K562 (cell line): Measurements from ENCODE around the gene ACKR2. TPM values are rescaled to one million over a fixed set of nuclear protein-coding genes. Genes with fewer than 3 reads are reported as not detected.

Experiments
- ATAC-seq: fragments of 200-7000 bp; cut with Tn5 transposase; 3 replicates; pipeline ENCODE4 v1.9.1; 2020; ENCODE audit warnings: moderate library complexity
- BruUV-seq: library from RNA; stranded (reverse); fragments of 400-500 nt; replicated peaks from 2 replicates; lab custom pipeline; 2021; lab: Mats Ljungman, UMichigan
- CTCF ChIA-PET: fragments of 300-600 bp; formaldehyde crosslinking; extraction: SDS; loops from one replicate; lab custom pipeline; 2021; ENCODE audit warnings: low intra/inter-chr PET ratio; lab: Yijun Ruan, JAX
- POLR2A ChIA-PET: fragments of 300-600, 350-650 bp; sonication (Branson Sonifier 250); formaldehyde crosslinking; extraction: SDS; loops from one replicate; lab custom pipeline; 2021; ENCODE audit warnings: antibody characterized with exemption, inconsistent platforms; lab: Yijun Ruan, JAX
- DNase-seq, 4 experiments: peaks; one replicate each; pipeline versions ENCODE4 v3.0.0 to v3.0.0-alpha.2; 2011 to 2018; ENCODE audit warnings: low spot score in 3 of 4, mixed read lengths in 3 of 4; ENCODE audit errors: extremely low read depth in 1 of 4
- FAIRE-seq: peaks from 2 replicates; lab custom pipeline; 2011; peaks lifted over from hg19 to GRCh38; lab: Jason Lieb, UNC
- H2AFZ ChIP-seq: 2 replicates; pipeline ENCODE4 v1.6.0; 2011; ENCODE audit warnings: low read depth, low read length, control low read depth, inconsistent platforms
- H3K27ac ChIP-seq: fragments of 200-600 bp; 3 replicates; pipeline ENCODE4 v1.8.0; 2011; ENCODE audit warnings: low read depth, mild to moderate bottlenecking, control low read depth, inconsistent platforms, low read length, moderate library complexity, mixed read lengths; ENCODE audit errors: extremely low read depth
- H3K27me3 ChIP-seq, 2 experiments: fragments of 300-600 bp in 1 of 2; 2 replicates in 1 of 2; 3 replicates in 1 of 2; pipeline versions ENCODE4 v1.6.0 to v1.8.0; 2011; ENCODE audit warnings: inconsistent platforms in 2 of 2, low read length in 2 of 2, mild to moderate bottlenecking in 1 of 2, mixed read lengths in 1 of 2, moderate library complexity in 1 of 2; ENCODE audit not compliant: control insufficient read depth in 2 of 2, insufficient read depth in 2 of 2
- H3K36me3 ChIP-seq: fragments of 300-600 bp; 3 replicates; pipeline ENCODE4 v1.8.0; 2011; ENCODE audit warnings: mild to moderate bottlenecking, low read length, inconsistent platforms; ENCODE audit not compliant: control insufficient read depth, insufficient read depth
- H3K4me1 ChIP-seq, 2 experiments: fragments of 200-600 bp in 1 of 2; replicated peaks in 1 of 2; 2 replicates in 1 of 2; 3 replicates in 1 of 2; pipeline versions ENCODE4 v1.5.1 to v1.8.0; 2011; ENCODE audit warnings: inconsistent platforms in 2 of 2, low read length in 2 of 2, mild to moderate bottlenecking in 1 of 2, mixed read lengths in 1 of 2, moderate library complexity in 1 of 2; ENCODE audit not compliant: control insufficient read depth in 2 of 2, insufficient read depth in 2 of 2
- H3K4me2 ChIP-seq: 2 replicates; pipeline ENCODE4 v1.6.1; 2011; ENCODE audit warnings: low read length, control low read depth, inconsistent platforms, mixed read lengths; ENCODE audit not compliant: insufficient read depth
- H3K4me3 ChIP-seq: fragments of 200-600 bp; sonication (generic), shearing (Covaris generic); 2 replicates; pipeline ENCODE4 v1.5.1; 2016; ENCODE audit warnings: control low read depth, inconsistent platforms
- H3K79me2 ChIP-seq: fragments of 200-600 bp; 3 replicates; pipeline ENCODE4 v1.8.0; 2011; ENCODE audit warnings: low read length, inconsistent platforms; ENCODE audit not compliant: control insufficient read depth, insufficient read depth
- H3K9ac ChIP-seq, 2 experiments: 2 replicates each; pipeline versions ENCODE4 v1.6.0 to v1.6.1; 2011; ENCODE audit warnings: low read depth in 2 of 2, low read length in 2 of 2, control low read depth in 1 of 2, inconsistent platforms in 1 of 2, mild to moderate bottlenecking in 1 of 2, mixed read lengths in 1 of 2; ENCODE audit not compliant: insufficient read depth in 1 of 2
- H3K9me1 ChIP-seq: one replicate; pipeline ENCODE4 v1.6.0; 2011; ENCODE audit warnings: inconsistent platforms, mild to moderate bottlenecking, low read length, moderate library complexity; ENCODE audit not compliant: control insufficient read depth, insufficient read depth
- H3K9me3 ChIP-seq: replicated peaks from 2 replicates; pipeline ENCODE4 v1.5.1; 2011; ENCODE audit warnings: low read depth, low read length, inconsistent platforms; ENCODE audit not compliant: control insufficient read depth, insufficient read depth
- H4K20me1 ChIP-seq: replicated peaks from 2 replicates; pipeline ENCODE4 v1.6.1; 2011; ENCODE audit warnings: low read length, inconsistent platforms, mixed read lengths; ENCODE audit not compliant: control insufficient read depth, insufficient read depth
- ARID1B ChIP-seq: fragments of 450-650 bp; IDR thresholded peaks from 2 replicates; pipeline ENCODE4 v1.6.1; 2016; ENCODE audit warnings: antibody characterized with exemption, mild to moderate bottlenecking, inconsistent platforms
- ATF4 ChIP-seq: fragments of 450-650 bp; formaldehyde crosslinking; IDR thresholded peaks from 2 replicates; pipeline ENCODE4 v1.4.0; 2022; ENCODE audit warnings: mild to moderate bottlenecking, moderate library complexity
- BRD4 ChIP-seq: fragments of 200-600 bp; sonication (generic); IDR thresholded peaks from 2 replicates; pipeline ENCODE4 v1.6.1; 2017; ENCODE audit warnings: inconsistent platforms
- DPF2 ChIP-seq: fragments of 450-650 bp; IDR thresholded peaks from 2 replicates; pipeline ENCODE4 v1.6.1; 2016
- ETV6 ChIP-seq, 3 experiments: fragments of 150-350 bp in 1 of 3; sonication (generic) in 1 of 3; formaldehyde crosslinking in 1 of 3; IDR thresholded peaks; 2 replicates each; pipeline versions ENCODE4 v1.6.1 to v1.8.0; 2014 to 2022; ENCODE audit warnings: borderline replicate concordance in 2 of 3, low read depth in 2 of 3, antibody characterized with exemption in 1 of 3, low read length in 1 of 3, mild to moderate bottlenecking in 1 of 3, missing genetic modification reagents in 1 of 3
- JUN ChIP-seq, 2 experiments: sonication (generic) in 1 of 2; formaldehyde crosslinking in 1 of 2; IDR thresholded peaks; 2 replicates each; pipeline versions ENCODE4 v1.6.1 to v1.8.0; 2012 to 2022; ENCODE audit warnings: borderline replicate concordance in 2 of 2, mild to moderate bottlenecking in 2 of 2, improper control_type of control experiment in 1 of 2, low read depth in 1 of 2, low read length in 1 of 2, missing genetic modification reagents in 1 of 2
- KDM5B ChIP-seq: fragments of 200-600 bp; sonication (generic); IDR thresholded peaks from 2 replicates; pipeline ENCODE4 v1.6.1; 2012; ENCODE audit warnings: low read depth, mild to moderate bottlenecking, moderate library complexity, low read length, control low read depth, inconsistent platforms; ENCODE audit not compliant: insufficient replicate concordance
- MECOM ChIP-seq: fragments of 250-450 bp; sonication (Bioruptor Pico); IDR thresholded peaks from 2 replicates; pipeline ENCODE4 v1.8.0; 2022; ENCODE audit warnings: inconsistent platforms
- RBM34 ChIP-seq: fragments of 200-400 bp; formaldehyde crosslinking; IDR thresholded peaks from 2 replicates; pipeline ENCODE4 v1.6.1; 2018; ENCODE audit warnings: low read length, borderline replicate concordance; ENCODE audit not compliant: insufficient read depth
- TEAD4 ChIP-seq, 2 experiments: sonication (generic) in 1 of 2; formaldehyde crosslinking in 1 of 2; IDR thresholded peaks; 2 replicates each; pipeline versions ENCODE4 v1.6.1 to v1.8.0; 2012 to 2022; ENCODE audit warnings: borderline replicate concordance in 1 of 2, inconsistent platforms in 1 of 2, low read length in 1 of 2, mild to moderate bottlenecking in 1 of 2, missing genetic modification reagents in 1 of 2
- THRA ChIP-seq: fragments of 450-650 bp; IDR thresholded peaks from 2 replicates; pipeline ENCODE4 v1.6.1; 2017; ENCODE audit warnings: mild to moderate bottlenecking, moderate library complexity
- VEZF1 ChIP-seq: fragments of 200-800 bp; sonication (Bioruptor generic); IDR thresholded peaks from 2 replicates; pipeline ENCODE4 v1.6.1; 2017; ENCODE audit warnings: missing genetic modification characterization, missing compliant biosample characterization
- ZBTB34 ChIP-seq: fragments of 250-450 bp; sonication (Bioruptor Pico); IDR thresholded peaks from 2 replicates; pipeline ENCODE4 v1.8.0; 2021; ENCODE audit warnings: mild to moderate bottlenecking, moderate library complexity
- WGBS: fragments of 100-300 bp; shearing (Covaris generic); methylation state at CpG from one replicate; pipeline ENCODE4 v1.1.6; 2016; ENCODE audit warnings: low coverage, mixed read lengths; ENCODE audit not compliant: insufficient coverage; ENCODE audit errors: missing lambda C conversion rate; 5-methylcytosine and 5-hydroxymethylcytosine counted together
- in situ Hi-C: fragments of 300-500 bp; cut with MboI; formaldehyde crosslinking; loops from 4 replicates; pipeline ENCODE4 v1.15.0; 2018; ENCODE audit warnings: inconsistent platforms, mixed read lengths
- intact Hi-C: fragments of 100-400 bp; cut with micrococcal nuclease; formaldehyde crosslinking; loops from 2 replicates; pipeline ENCODE4 v1.14.2; 2022
- polyA plus RNA-seq, 8 experiments: library from polyadenylated mRNA; depleted of rRNA in 4 of 8; stranded (reverse) in 5 of 8; unstranded in 3 of 8; fragments of >200 nt; fragmentation: Nextera tagmentation in 2 of 8; fragmentation: Illumina TruSeq in 1 of 8; extraction: Ambion mirVana in 2 of 8; extraction: Trizol in 1 of 8; gene quantifications; 2 replicates each; pipeline versions ENCODE4 v1.2.1 to v1.2.3, GENCODE V29; 2011 to 2014; ENCODE audit warnings: inconsistent platforms in 1 of 8, missing spikeins in 1 of 8
- total RNA-seq, 7 experiments: library from RNA; depleted of rRNA in 6 of 7; stranded (reverse); fragments of >200 nt in 6 of 7; fragmentation: Illumina TruSeq in 2 of 7; extraction: Trizol in 2 of 7; gene quantifications; 2 replicates each; pipeline versions ENCODE4 v1.2.1 to v1.2.3, GENCODE V29; 2011 to 2021; ENCODE audit warnings: low replicate concordance in 1 of 7

ACKR2 gene
- total and polyA plus RNA-seq, 9 of the 15 experiments (the other 6 are each of a cell fraction or from before 2014, with no cell fraction given): 0.03 to 0.69 (median 0.25) TPM; not detected in 1

GRCh38 chr3:42855547-42856380 lies 46.5 kb downstream of the ACKR2 start:
- no TSS peak for BruUV-seq
- Histone ChIP-seq H3K9me1 (no peaks in the 10 kb centered on the region), H3K4me1 (peaks cover 7 to 26% of the 10 kb centered on the region in 2 experiments; a peak in 3 of 5 replicates), H3K36me3 (no peaks in the 10 kb centered on the region), H3K27me3 (peaks cover 3 to 33% of the 10 kb centered on the region in 2 experiments; a peak in 2 of 5 replicates), H4K20me1 (no peaks in the 10 kb centered on the region), H3K79me2 (no peaks in the 10 kb centered on the region), H3K9me3 (no peaks in the 10 kb centered on the region), H2AFZ (no peak overlapping the region), H3K9ac (no peak overlapping the region), H3K27ac (no peak overlapping the region), H3K4me3 (no peak overlapping the region), H3K4me2 (peak overlapping the region; percentile 28; the same call in 1 of the 2 replicates)
- intact Hi-C loops (no loop called here), in situ Hi-C loops (no loop called here)
- POLR2A ChIA-PET: interaction anchor here (0.8 kb wide), 1 partner anchor 9 kb away, joined by 4 read pairs; no protein-coding TSS in a partner anchor
- ATAC-seq (peak; percentile 83), FAIRE-seq (peak; percentile 35), DNase-seq (peak; percentile 41 to 75 (median 56))
- WGBS: 8% methylated on average over 4 of the region's 4 CpGs
- CTCF ChIA-PET: interaction anchor here (0.6 kb wide), 1 partner anchor 11 kb away, joined by 4 read pairs; no protein-coding TSS in a partner anchor
- no peak for TF ChIP-seq RBM34
- no peak for TF ChIP-seq THRA
- TF ChIP-seq MECOM (CRISPR knock-in tag): no peak
- no peak for TF ChIP-seq ATF4 (CRISPR knock-in tag)
- no peak for TF ChIP-seq ZBTB34
- no peak for TF ChIP-seq KDM5B
- TF ChIP-seq BRD4: no peak
- TF ChIP-seq ARID1B: peak; percentile 51
- peak; percentile 74 for TF ChIP-seq VEZF1
- TF ChIP-seq TEAD4 (IDR thresholded peaks at IDR 0.05; ENCODE audit: low read length): 0 out of 2 replicates have a peak, but pooled peaks have one; percentile 12
- TF ChIP-seq TEAD4 (CRISPR knock-in tag; IDR thresholded peaks at IDR 0.05; ENCODE audit: borderline replicate concordance): no peak
- TF ChIP-seq JUN (IDR thresholded peaks at IDR 0.05; ENCODE audit: borderline replicate concordance, low read depth, low read length): no peak
- TF ChIP-seq JUN (CRISPR knock-in tag; IDR thresholded peaks at IDR 0.05; ENCODE audit: borderline replicate concordance): no peak
- 0 out of 2 replicates have a peak, but pooled peaks have one; percentile 26 for TF ChIP-seq DPF2
- TF ChIP-seq ETV6 (IDR thresholded peaks at IDR 0.05; ENCODE audit: borderline replicate concordance in 1 of 2, low read depth in 2 of 2, low read length in 1 of 2): no peak
- TF ChIP-seq ETV6 (CRISPR knock-in tag; IDR thresholded peaks at IDR 0.05; ENCODE audit: borderline replicate concordance): no peak
